CD4-positive, alpha-beta T cell treated with Interleukin-2 at 100 ng/mL for 4 hours (primary cell): ENCODE measurements around the gene ATP11A.

Experiments used
- DNase-seq: peaks from one replicate; pipeline ENCODE4 v3.0.0-alpha.2; 2020; ENCODE audit warnings: low spot score

Gene ATP11A

DNA sequence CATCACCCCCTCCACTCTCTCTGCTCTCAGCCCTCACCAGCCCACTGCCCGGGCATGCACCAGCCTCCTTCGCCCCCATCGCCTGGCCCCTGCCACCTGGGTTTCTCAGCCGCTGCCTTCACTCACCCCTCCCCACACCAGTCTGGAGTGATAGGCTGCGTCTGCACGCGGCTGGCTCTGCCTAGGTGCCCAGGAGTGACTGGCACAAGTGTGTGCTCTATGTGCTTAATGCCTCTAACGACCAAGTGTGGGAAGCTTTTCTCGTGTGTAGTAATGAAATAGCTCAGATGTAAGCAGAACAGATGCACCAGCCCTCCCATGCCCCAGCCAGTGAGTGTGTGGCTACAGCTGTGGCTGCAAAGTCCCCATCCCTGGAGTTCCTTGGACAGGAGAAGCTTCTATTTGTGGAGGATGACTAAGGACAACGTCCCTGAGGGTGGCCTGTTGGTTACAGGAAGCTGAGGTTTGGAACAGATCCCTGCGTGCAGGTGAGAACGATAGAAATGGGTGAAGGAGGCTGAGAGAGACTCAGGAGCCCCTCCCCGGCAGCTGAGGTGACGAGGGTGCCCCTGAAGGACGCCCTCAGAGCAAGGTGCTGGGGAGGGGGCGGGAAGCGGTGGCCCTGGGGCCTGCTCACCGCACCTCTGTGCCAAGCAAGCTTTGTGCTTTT lies 35.6 kb downstream of the ATP11A start:
- no peak for DNase-seq

DNA sequence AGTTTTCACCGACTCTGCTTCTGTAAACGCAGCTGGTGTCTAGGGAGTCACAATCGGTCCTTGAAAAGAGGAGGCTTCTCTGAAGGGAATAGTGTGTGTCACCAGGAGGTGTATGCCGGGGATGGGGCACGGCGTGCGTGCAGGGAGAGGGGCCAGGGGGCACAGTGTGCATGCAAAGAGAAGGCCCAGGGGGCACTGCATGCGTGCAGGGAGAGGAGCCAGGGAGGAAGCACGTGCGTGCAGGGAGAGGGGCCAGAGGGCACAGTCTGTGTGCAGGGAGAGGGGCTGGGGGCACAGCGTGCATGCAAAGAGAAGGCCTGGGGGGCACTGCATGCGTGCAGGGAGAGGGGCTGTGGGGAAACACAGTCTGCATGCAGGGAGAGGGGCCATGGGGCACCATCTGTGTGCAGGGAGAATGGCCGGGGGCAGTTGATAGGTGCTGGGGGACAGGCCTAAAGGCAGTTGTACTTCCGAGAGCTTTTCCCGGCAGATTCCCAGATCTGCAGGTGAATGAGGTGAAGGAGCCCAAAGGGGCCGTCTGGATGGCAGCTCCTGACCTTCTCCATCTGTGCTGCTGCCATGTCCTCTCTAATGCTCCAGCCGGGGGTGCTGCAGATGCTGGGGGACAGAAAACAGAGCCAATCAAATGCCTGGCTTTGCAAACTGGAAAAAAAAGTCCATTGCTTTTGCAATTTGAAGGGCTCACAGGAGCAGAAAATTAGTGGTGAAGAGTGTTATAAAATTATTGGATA lies 36.4 kb downstream of the ATP11A start:
- DNase-seq, result no peak

DNA sequence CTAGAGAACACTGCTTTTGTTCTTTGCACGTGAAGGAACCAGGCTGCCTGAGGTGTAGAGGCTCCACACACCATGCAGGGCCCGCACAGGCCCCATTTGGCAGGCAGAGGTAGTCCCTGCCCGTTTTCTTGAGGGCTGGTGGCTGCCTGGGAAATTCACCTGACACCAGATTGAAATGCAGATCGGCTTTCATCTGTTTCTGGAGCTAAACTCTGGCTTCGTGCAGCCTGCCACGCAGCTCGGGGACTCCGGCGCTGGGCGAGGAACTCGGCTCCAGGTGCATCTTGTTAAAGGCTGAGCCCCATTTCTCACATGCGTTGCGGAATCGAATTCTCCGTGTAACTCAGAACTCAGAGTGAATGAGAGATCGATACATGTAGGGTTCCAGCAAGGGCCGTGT lies 37.7 kb downstream of the ATP11A start:
- no peak for DNase-seq

DNA sequence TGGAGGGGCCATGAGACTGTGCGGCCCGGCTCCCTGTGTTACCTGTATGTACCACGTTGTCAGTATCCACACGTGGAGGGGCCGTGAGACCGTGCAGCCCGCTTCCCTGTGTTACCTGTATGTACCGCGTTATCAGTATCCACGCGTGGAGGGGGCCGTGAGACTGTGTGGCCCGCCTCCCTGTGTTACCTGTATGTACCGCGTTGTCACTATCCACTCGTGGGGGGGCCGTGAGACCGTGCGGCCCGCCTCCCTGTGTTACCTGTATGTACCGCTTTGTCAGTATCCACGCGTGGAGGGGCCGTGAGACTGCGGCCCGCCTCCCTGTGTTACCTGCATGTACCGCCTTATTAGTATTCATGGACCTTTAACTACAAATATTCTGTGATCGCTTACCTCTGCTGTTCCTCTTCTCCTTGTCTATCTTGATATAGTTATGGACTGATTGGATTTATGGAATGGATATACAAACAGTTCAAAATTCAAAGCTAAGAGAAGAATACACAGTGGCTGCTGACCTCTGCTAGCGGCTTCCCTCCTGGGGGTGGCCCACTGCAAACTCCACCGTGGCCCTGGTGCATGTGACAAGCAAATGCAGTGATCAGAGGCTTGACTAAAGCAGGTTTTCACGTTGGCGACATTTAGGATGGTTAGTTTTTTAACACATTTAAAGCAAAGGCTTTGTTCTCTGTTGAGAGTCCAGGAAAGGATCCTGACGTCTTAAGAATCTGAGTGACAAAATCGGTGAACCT lies 38.7 kb downstream of the ATP11A start:
- no peak for DNase-seq

DNA sequence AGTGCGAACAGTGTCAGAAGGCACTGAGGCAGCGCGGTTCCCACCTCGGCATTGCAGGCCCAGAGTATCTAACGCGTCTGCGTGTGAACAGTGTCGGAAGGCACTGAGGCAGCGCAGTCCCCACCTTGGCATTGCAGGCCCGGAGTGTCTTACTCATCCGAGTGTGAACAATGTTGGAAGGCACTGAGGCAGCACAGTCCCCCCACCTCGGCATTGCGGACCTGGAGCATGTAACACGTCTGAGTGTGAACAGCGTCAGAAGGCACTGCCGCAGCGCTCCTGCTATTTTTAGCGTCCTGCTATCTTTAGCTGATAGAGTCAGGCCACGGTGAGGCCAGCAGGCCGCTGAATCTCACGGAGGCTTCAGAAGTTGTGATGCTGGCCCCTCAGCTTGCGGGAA lies 39.6 kb downstream of the ATP11A start:
- DNase-seq, result no peak

DNA sequence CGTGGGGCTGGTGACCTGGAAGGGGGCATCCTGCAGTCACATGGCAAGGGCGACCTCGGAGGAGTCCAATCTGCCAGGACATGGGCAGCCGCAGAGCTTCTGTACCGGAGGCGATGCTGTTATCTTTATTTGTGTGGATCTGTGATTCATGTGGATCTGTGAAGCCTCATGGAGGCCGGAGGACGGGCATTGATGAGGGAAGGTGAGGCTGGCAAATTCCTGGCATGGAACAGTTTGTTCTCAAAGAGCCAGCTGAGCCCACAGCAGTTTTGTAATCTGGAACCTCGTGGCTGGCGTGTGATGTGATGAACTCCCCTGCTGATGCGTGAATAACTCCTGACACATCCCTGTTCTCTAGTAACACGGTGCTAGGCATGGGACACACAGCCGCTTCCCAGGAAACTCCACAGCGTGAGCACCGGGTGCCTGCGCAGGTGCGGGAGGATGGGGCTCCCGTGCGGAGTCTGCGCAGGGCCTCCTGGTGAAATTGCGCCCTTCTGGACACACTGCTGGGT lies 40.4 kb downstream of the ATP11A start:
- no peak for DNase-seq

DNA sequence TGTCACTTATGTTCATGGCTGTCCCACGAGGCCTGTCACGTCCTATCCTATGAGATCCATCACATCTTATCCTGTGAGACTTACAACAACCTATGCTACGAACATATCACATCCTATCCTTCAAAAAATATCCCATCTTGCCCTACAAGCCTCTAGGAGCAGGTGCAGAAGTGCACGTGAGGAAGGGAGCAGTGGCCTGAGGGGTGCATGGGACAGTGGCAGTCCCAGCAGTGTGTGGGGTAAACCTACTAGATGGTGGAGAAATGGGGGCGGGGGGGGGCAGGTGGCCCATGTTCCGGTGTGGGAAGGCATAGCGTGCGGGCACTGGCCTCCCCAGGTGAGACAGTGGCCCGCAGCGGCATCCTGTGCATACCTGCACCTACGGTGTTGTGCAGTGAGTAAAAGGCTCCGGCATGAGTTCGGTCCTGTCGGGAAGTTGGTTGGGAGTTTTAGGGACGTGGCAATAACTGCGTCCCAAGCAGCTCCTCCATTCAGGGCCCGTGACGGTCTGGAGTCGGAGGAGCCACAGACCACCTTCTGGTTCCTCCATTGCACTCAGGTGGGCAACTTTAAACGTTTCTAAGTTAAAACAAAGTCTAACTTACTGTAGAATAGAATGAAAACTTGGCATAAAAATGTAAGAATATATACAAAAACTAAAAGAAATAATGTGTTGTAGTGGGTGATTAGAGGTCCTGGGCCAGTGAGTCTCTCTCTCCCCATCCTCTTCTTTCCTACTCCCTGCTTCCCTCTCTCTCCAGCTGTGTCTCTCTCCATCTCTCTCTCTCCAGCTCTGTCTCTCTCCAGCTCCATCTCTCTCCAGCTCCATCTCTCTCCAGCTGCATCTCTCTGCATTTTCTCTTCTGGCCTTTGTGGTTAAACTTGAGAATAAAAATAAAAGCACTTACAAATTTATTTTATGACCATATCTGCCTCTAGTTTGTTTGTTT lies 42.1 kb downstream of the ATP11A start:
- DNase-seq, result no peak

DNA sequence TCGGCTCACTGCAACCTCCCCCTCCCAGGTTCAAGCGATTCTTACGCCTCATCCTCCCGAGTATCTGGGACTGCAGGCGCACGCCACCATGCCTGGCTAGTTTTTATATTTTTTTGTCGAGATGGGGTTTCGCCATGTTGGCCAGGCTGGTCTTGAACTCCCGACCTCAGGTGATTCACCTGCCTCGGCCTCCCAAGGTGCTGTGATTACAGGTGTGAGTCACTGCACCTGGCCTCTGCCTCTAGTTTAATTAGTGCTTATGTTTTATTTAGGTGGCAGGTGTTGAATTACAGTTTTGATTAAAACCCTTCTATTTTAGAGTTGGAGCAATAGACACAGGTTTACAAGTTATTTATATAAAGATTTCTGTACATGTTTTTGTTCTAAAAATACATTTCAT lies 42.8 kb downstream of the ATP11A start:
- DNase-seq, result no peak

DNA sequence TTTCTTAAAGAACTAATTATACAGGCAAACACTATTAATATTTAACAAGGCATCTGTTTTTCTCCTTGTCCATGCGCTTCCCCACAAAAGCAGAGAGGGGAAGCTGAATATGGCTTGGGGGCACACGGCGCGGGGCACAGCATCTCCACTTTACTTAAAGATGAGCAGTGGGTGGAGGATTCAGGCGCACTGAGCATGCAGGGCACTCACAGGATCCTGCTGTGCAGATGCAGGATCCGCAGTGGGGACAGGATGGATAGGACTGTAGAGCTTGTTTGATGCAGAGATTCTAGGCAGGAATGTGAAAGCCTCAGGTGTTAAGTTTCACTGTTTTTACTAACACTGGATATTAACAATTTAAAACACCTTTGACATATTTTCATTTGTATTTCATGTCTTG lies 43.3 kb downstream of the ATP11A start:
- no peak for DNase-seq

DNA sequence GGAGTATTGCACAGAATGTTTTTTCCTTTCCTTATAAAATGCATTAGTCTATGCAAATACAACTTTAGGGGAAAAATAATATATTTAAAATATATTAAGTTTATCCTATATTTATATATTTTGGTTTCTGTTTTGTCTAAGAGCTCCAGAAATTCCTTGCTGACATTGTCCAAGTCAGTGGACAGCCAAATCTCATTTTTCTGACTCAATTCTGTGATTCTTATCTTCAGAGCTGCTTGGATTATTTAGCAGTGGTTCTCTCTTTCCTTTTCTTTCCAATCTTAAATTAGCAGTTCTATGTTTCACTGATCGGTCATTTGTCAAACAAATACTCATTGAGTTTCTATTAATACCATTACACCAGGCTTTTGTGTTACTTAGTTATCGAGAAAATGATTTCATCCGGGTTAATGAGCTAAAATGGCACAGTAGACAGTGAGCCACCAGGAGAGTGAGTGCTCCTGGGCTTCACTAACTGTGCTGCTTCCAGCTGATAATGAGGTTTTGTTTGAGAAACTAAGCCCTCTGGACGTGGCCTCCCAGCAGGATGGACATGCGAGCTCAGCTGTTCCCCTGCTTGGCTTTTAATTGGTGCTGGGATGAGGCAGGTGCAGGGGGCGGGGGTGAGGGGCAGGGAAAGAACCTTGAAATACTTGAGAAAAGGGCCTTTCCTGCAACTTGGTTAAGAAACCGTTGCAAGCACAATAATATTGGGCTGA lies 44.0 kb downstream of the ATP11A start:
- DNase-seq, result no peak

DNA sequence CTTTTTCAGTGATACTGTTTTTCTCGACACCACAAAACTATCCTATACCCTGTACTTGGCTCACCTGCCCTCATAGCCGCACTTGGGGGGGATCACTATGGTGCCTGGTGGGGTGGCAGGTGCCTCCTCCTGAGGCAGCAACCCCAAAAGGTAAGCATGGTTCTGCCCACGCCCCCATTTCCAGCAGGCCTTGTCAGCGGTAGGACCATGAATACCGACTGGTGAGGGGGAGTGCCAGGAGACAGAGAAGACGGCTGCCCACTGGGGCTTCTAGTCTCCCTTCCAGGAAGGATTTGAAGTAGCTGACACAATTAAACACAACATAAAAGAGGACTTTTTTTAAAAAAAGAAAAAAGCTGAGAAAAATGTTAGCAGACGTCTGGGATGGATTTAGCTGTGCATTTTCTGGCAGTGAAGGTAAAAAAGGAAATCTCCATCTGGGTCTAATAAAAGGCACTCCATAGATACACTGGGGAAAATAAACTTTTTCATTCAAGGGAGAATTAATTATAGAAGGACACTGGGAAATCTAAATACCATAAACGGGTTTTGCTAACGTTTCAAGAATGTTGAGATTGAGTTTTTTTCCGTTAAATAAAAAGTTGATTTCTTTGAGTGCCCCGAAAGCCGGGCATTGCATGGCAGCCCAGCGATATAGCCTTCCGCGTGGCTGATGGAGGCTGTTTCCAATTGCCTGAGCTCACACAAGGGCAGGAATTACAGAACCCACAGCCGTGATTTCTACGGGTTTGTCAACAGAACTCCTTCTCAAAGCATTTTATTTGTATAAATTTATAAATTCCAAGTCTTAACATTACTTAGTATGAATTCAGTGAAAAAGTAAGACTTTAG lies 45.1 kb downstream of the ATP11A start:
- DNase-seq, result no peak

DNA sequence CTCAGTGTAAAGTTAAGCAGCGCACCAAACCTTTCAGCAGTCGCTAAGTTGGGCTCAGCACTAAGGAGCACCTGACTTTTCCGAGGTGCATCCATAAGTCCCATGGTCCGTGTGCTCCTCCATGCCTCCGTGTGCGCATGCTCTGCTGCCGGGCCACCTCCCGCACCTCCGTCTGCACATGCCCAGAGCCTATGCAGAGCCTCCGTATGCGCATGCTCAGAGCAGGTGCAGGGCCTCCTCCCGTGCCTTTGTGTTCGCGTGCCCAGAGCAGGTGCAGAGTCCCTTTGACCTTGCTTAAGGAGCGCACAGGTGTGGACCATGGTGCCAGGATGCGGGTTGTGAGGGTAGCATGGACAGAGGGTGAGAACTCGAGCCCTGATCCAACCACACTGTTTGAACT lies 46.0 kb downstream of the ATP11A start:
- DNase-seq, result no peak

DNA sequence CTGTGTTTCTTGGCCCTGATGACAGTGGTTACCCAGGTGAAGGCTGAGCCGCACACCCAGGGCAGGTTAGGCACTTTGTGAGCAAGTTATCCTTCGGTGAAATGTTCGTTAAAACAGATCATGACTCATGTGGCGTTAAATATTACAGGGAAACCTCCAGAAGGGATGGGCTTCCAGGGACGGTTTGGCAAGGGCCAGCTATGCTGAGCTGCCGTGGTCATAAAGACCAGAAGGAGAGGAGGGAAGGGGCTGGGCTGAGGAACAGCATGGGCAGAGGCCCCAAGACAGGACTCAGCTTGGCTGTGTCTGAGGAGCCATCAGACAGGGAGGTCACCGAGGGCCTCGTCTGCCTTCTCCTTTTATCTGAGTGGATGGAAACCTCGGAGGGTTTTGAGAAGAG lies 47.5 kb downstream of the ATP11A start:
- DNase-seq, result no peak

DNA sequence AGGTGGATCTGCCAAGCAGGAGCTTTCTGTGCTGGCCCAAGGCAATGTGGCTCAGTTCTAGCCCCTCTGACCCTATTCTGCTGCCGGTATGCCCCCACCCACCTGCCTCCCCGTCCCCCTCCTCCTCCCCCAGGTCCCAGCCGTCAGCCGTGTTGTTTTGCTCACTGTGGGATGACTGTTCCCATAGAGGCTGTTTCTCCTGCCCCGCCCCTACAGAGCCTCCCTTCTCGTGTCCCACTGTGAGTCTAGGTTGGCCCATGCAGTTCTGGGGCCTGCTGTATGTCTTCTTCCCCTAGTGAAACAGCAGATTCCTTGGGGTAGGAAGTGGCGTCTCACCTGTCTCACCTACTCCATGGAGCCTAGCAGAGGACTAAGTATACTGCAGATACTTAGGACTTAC lies 48.8 kb downstream of the ATP11A start:
- DNase-seq, result no peak

DNA sequence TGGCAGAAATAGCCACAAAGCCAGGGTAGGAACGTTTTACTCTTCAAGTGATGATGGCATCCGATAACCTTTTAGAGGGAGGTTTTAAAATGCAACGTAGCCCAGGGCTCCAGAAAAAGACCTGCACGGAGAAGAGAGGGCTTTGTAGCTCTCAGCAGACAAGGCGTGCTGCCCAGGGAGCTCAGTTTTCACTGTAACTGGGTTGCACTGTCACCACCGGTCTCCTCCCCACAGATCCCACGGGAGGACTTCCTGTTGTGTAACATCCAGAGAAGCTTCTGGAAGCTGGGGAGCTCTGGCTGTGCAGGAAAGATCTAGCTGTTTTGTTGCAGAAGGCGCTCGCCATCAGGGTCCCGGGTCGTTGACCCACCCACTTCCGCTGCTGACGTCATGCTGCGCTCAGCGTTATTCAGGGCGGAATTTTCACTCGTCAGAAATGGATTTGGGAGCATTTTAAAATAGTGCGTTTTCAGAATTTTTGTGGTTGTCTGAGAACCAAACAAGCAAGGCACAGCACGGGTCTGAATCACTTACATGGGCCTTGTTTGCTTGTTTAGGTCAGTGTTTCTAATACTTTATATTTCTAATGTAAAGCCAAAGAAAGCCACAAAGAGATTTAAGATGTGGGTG lies 50.8 kb downstream of the ATP11A start:
- DNase-seq, result no peak

DNA sequence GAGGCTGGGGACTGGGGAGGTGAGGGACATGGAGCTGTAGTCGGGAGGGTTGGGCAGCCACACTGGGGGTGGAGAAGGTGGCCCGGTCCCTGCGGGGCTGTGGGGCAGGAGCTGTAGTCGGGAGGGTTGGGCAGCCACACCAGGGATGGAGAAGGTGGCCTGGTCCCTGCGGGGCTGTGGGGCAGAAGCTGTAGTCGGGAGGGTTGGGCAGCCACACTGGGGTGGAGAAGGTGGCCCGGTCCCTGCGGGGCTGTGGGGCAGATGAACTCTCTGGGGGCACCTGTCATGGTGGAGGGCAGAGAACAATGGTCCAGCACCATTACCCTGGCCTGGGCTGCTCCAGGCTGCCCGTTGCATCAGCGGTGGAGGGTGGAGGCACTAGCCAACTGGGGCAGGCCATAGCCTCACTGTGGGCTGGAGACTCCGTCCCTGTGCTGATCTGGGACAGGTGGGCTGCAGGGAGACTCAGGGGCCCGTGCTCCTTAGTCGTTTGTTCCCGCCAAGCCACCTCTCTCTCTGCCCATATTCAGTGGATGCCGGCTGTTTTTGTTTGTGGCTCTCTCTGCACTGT lies 51.4 kb downstream of the ATP11A start:
- no peak for DNase-seq

DNA sequence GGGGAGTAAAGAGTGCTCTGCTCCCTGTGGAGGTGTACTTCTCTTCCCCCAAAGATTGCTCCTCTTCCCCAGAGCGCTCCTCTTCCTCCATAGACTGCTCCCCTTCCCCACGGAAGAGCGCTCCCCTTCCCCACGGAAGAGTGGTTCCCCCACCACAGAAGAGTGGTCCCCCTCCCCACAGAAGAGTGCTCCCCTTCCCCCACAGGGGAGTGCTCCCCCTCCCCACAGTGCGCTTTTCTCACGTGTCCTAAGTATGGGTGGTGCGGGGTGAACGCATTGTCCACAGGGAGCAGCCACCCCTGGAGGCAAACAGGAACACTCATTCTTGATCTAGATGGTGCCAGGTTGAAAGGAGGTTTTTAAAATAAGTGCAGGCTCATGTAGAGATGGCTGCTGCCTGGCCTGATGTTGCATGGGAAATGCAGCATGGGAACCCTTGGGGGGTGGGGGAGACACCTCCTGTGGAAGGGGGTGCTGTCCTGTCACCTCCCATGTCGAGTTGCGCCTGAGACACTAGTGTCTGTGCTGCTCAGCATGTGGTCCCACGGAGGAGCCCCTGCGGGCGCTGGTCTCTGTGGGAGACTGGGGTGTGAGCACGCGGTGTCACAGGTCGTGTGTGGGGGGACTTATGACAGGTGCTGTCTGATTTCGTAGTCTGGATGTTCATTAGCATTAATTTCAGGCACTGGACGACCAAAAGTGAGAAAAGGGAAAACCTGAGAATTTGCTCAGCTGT lies 52.2 kb downstream of the ATP11A start:
- DNase-seq, result no peak

DNA sequence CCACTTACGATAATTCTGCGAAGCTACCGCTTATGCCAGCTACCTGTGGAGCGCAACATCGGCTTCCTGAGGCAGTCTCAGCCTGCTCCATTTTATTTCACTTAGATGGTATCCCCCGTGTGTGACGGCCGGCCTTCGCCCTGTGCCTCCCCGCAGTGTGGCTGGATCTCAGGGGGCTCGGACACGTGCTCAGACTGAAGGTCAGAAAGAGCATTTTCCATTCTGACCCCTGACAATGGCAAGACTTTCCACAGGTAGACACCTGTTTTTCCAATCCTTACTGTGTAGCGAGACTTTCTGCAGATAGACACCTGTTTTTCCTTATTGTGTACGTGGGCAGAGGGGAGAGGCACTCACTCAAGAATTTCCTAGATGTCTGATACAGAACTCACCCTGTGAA lies 52.7 kb downstream of the ATP11A start:
- DNase-seq, result no peak
